Endothelial cell of umbilical vein (primary cell): ENCODE results near the gene DUSP10. TPM values are rescaled to one million over a fixed set of nuclear protein-coding genes. Genes with fewer than 3 reads are reported as not detected.

Experiments
- BruUV-seq: library from RNA; stranded (reverse); fragments of 400-500 nt; replicated peaks from 2 replicates; lab custom pipeline; 2021; lab: Mats Ljungman, UMichigan
- CTCF ChIA-PET: fragments of 300-600, 350-600 bp; sonication (Branson Sonifier 250); formaldehyde crosslinking; loops from one replicate; lab custom pipeline; 2021; ENCODE audit warnings: antibody characterized with exemption, inconsistent platforms; lab: Charles Lee
- POLR2A ChIA-PET: fragments of 300-600, 350-600 bp; sonication (Branson Sonifier 250); formaldehyde crosslinking; loops from one replicate; lab custom pipeline; 2021; ENCODE audit warnings: antibody characterized with exemption, inconsistent platforms; lab: Charles Lee
- DNase-seq: peaks from one replicate; pipeline ENCODE4 v3.0.0-alpha.2; 2011; ENCODE audit warnings: low read depth, low spot score
- FAIRE-seq: peaks from 2 replicates; lab custom pipeline; 2011; peaks lifted over from hg19 to GRCh38; lab: Jason Lieb, UNC
- H2AFZ ChIP-seq: 2 replicates; pipeline ENCODE4 v1.6.0; 2012; ENCODE audit warnings: low read depth, low read length, control low read depth, inconsistent platforms
- H3K27ac ChIP-seq: 2 replicates; pipeline ENCODE4 v1.5.1; 2011; ENCODE audit warnings: low read depth, mild to moderate bottlenecking, control low read depth, low read length, moderate library complexity; ENCODE audit not compliant: insufficient read depth
- H3K27me3 ChIP-seq, 2 experiments: 2 replicates each; pipeline versions ENCODE4 v1.6.0 to v1.6.1; 2011; ENCODE audit warnings: low read length in 2 of 2, mixed read lengths in 1 of 2; ENCODE audit not compliant: control insufficient read depth in 2 of 2, insufficient read depth in 2 of 2
- H3K36me3 ChIP-seq, 2 experiments: 2 replicates in 1 of 2; 3 replicates in 1 of 2; pipeline ENCODE4 v1.5.1; 2011; ENCODE audit warnings: low read length in 2 of 2, mild to moderate bottlenecking in 1 of 2, moderate library complexity in 1 of 2; ENCODE audit not compliant: control insufficient read depth in 2 of 2, insufficient read depth in 2 of 2; ENCODE audit errors: extremely low read depth in 1 of 2
- H3K4me1 ChIP-seq: 3 replicates; pipeline ENCODE4 v1.5.1; 2011; ENCODE audit warnings: mild to moderate bottlenecking, low read length; ENCODE audit not compliant: control insufficient read depth, insufficient read depth; ENCODE audit errors: extremely low read depth
- H3K4me2 ChIP-seq: 2 replicates; pipeline ENCODE4 v1.6.1; 2011; ENCODE audit warnings: low read length, control low read depth, mixed read lengths; ENCODE audit not compliant: insufficient read depth
- H3K4me3 ChIP-seq, 3 experiments: fragments of 200-600 bp in 1 of 3; sonication (generic), shearing (Covaris generic) in 1 of 3; replicated peaks in 1 of 3; 2 replicates each; pipeline ENCODE4 v1.5.1; 2011 to 2016; ENCODE audit warnings: control low read depth in 3 of 3, low read length in 3 of 3, mild to moderate bottlenecking in 2 of 3, inconsistent platforms in 1 of 3, low read depth in 1 of 3, moderate library complexity in 1 of 3; ENCODE audit not compliant: insufficient read depth in 1 of 3
- H3K79me2 ChIP-seq: 2 replicates; pipeline ENCODE4 v1.6.0; 2012; ENCODE audit warnings: low read length, inconsistent platforms; ENCODE audit not compliant: control insufficient read depth, insufficient read depth
- H3K9ac ChIP-seq: replicated peaks from 2 replicates; pipeline ENCODE3; 2011; ENCODE audit warnings: low read length, control low read depth; ENCODE audit not compliant: insufficient read depth; ENCODE audit errors: extremely low read depth
- H3K9me1 ChIP-seq: replicated peaks from 3 replicates; pipeline ENCODE4 v1.6.0; 2011; ENCODE audit warnings: mild to moderate bottlenecking, low read length; ENCODE audit not compliant: control insufficient read depth, insufficient read depth; ENCODE audit errors: extremely low read depth
- H3K9me3 ChIP-seq: replicated peaks from 2 replicates; pipeline ENCODE4 v1.5.1; 2012; ENCODE audit warnings: low read length, inconsistent platforms; ENCODE audit not compliant: control insufficient read depth, insufficient read depth
- H4K20me1 ChIP-seq: replicated peaks from 2 replicates; pipeline ENCODE3; 2011; ENCODE audit warnings: mild to moderate bottlenecking, low read length; ENCODE audit not compliant: control insufficient read depth, insufficient read depth; ENCODE audit errors: extremely low read depth
- CTCF ChIP-seq, 2 donors: IDR thresholded peaks; 1 replicate in 1 of 2; 2 replicates in 1 of 2; pipeline ENCODE4 v1.5.1; 2011; ENCODE audit warnings: low read length in 2 of 2, mild to moderate bottlenecking in 2 of 2, moderate library complexity in 2 of 2, control low read depth in 1 of 2, inconsistent platforms in 1 of 2, low read depth in 1 of 2; ENCODE audit not compliant: insufficient read depth in 1 of 2; ENCODE audit errors: extremely low read depth in 1 of 2
- EZH2 ChIP-seq: IDR thresholded peaks from 2 replicates; pipeline ENCODE4 v1.6.1; 2012; ENCODE audit warnings: borderline replicate concordance, low read depth, mild to moderate bottlenecking, moderate library complexity, low read length, inconsistent platforms; ENCODE audit not compliant: severe bottlenecking
- FOS ChIP-seq: IDR thresholded peaks from 2 replicates; pipeline ENCODE4 v1.6.1; 2011; ENCODE audit warnings: mild to moderate bottlenecking, low read length, moderate library complexity, borderline replicate concordance; ENCODE audit not compliant: insufficient read depth
- GATA2 ChIP-seq: IDR thresholded peaks from 2 replicates; pipeline ENCODE4 v1.7.0; 2011; ENCODE audit warnings: low read depth, mild to moderate bottlenecking, moderate library complexity, mixed read lengths, low read length; ENCODE audit not compliant: insufficient read length, insufficient read depth
- JUN ChIP-seq: IDR thresholded peaks from 2 replicates; pipeline ENCODE4 v1.6.1; 2011; ENCODE audit warnings: borderline replicate concordance, low read depth; ENCODE audit not compliant: insufficient read length, insufficient read depth
- MAX ChIP-seq: IDR thresholded peaks from 2 replicates; pipeline ENCODE4 v1.6.1; 2011; ENCODE audit not compliant: insufficient read depth, insufficient read length
- MYC ChIP-seq: IDR thresholded peaks from one replicate; pipeline ENCODE4 v1.6.1; 2011; ENCODE audit warnings: mild to moderate bottlenecking, low read depth, low read length
- POLR2A ChIP-seq: IDR thresholded peaks from 2 replicates; pipeline ENCODE4 v1.6.1; 2012; ENCODE audit warnings: low read depth, mild to moderate bottlenecking, control low read depth, low read length
- POLR2AphosphoS5 ChIP-seq: IDR thresholded peaks from 2 replicates; pipeline ENCODE4 v1.6.1; 2012; ENCODE audit warnings: low read depth, mild to moderate bottlenecking, control low read depth, low read length, moderate library complexity; ENCODE audit not compliant: insufficient read depth
- dilution Hi-C: fragments of 300-500 bp; cut with MboI; formaldehyde crosslinking; loops from one replicate; pipeline ENCODE4 v1.15.0; 2019; ENCODE audit warnings: low sequenced_read_pairs; ENCODE audit not compliant: extremely low pct_ligation_motif_present
- intact Hi-C: fragments of 100-400 bp; cut with micrococcal nuclease; formaldehyde crosslinking; loops from one replicate; pipeline ENCODE4 v1.10.0; 2022
- polyA plus RNA-seq, 4 experiments: library from polyadenylated mRNA; depleted of rRNA in 3 of 4; stranded (reverse) in 3 of 4; unstranded in 1 of 4; fragments of >200 nt; gene quantifications; 2 replicates each; pipeline versions ENCODE4 v1.2.1 to v1.2.3, GENCODE V29; 2011 to 2012; ENCODE audit warnings: missing spikeins in 1 of 4
- total RNA-seq: library from RNA; stranded (reverse); gene quantifications from 2 replicates; pipeline ENCODE4 v1.2.3, GENCODE V29; 2021

Gene DUSP10
- total and polyA plus RNA-seq, 2 donors (not counting 3 experiments of a cell fraction or from before 2014, with no cell fraction given) = 1.6 to 1.9 TPM

- Histone ChIP-seq H2AFZ (no peak overlapping the region), H3K4me2 (no peak overlapping the region), H3K9me1 (no peaks in the 10 kb centered on the region), H3K27me3 (peaks cover 0 to 1% of the 10 kb centered on the region in 2 experiments), H4K20me1 (no peaks in the 10 kb centered on the region), H3K36me3 (no peaks in the 10 kb centered on the region), H3K79me2 (no peaks in the 10 kb centered on the region), H3K9ac (no peak overlapping the region), H3K9me3 (no peaks in the 10 kb centered on the region), H3K4me1 (no peaks in the 10 kb centered on the region), H3K4me3 (no peak overlapping the region), H3K27ac (no peak overlapping the region)
- no peak for TF ChIP-seq FOS
- TF ChIP-seq JUN = no peak
- TF ChIP-seq MAX = no peak
- TF ChIP-seq EZH2 = no peak
- TF ChIP-seq CTCF (IDR thresholded peaks at IDR 0.05; ENCODE audit: extremely low read depth in 1 of 2, insufficient read depth in 1 of 2, low read depth in 1 of 2, low read length in 2 of 2) = no peak
- TF ChIP-seq GATA2 = no peak
- TF ChIP-seq POLR2A = no peak
- TF ChIP-seq POLR2AphosphoS5 = no peak
- TF ChIP-seq MYC = no peak
- dilution Hi-C loops = no loop called here
- DNase-seq (no peak), FAIRE-seq (no peak)
- BruUV-seq = no TSS peak
- ChIA-PET CTCF (interaction anchor here (1.2 kb wide), 1 partner anchor 13 kb away, joined by 3 read pairs; no protein-coding TSS in a partner anchor), POLR2A (no interaction called here)
- intact Hi-C loops = no loop called here
These were observed 27.4 kb downstream of the DUSP10 start for GRCh38 chr1:221714227-221715152.
